ENCODE measurements around the gene FOXI1.
"Not testable (repeated sequence)": the region's sequence is repeated elsewhere in the genome, so short reads cannot be mapped to it uniquely, and the experiment has no call there.

- TF ChIP-seq CTCF, POLR2A (IDR thresholded peaks at IDR 0.05): not testable (repeated sequence)
Observed at GRCh38 chr5:170094329-170094728, 11.4 kb upstream of the FOXI1 start.

Measured in heart left ventricle (tissue), 13 donors.